CD4-positive, alpha-beta T cell treated with Interleukin-10 for 1 hour (primary cell): ENCODE data around the gene ERCC5.

Experiments used
- DNase-seq: peaks from one replicate; pipeline ENCODE4 v3.0.0-alpha.2; 2020

ERCC5 gene

GRCh38 chr13:102845630-102846260, at the start of gene ERCC5:
Gene ERCC5 (plus strand): TSS chr13:102846032. CDS start chr13:102846267, 235 bp downstream.
- peak; percentile 97 for DNase-seq

DNA sequence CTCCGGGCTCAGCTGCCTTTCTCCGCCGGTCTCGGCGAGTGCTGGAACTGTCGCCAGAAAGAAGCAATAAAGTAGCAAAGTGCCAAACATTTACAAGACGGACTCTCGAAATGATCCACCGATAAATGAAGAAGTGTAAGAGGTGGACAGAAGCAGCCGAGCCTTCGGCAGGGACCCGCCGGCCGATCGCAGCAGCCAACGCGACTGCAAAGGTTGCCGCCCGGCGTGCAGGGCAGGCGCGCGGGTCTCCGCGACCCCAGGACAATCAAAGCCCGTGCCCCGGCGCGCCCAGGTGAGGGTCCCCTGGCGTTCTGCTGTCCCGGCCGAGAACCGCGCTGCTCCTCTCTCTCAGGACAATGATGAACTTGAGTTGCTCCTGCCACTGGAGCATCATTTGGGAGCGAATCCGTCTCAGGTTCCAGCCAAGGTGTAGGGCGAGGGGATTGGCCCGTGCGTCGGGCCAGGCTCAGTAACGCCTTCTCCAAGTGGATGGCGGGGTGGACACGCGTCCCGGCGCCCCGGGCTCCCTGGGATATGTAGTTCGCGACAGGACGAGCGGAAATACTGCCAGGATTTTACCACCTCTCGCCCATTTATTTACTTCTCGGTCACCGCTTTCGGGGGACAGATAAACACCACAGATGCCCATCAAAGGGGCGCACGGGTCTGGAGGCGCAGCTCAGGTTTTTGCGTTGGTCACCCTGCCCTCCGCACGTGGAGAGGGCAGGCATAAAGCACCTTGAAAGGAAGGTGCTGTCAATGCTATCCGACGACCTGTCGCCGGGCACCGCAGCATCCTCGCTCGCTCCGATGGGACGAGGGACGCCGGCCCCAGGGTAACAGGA, 47.0 kb upstream of the ERCC5 start, which contains the start of the genes BIVM and POGLUT2:
TSS of gene BIVM (plus strand) at position 539 of the 845 bp plus-strand sequence. CDS start 8,149 bp downstream, outside the sequence.
TSS of gene POGLUT2 (minus strand) at position 396 of the 845 bp plus-strand sequence. CDS start at position 90, 306 bp downstream.
- peak; percentile 79 for DNase-seq

DNA sequence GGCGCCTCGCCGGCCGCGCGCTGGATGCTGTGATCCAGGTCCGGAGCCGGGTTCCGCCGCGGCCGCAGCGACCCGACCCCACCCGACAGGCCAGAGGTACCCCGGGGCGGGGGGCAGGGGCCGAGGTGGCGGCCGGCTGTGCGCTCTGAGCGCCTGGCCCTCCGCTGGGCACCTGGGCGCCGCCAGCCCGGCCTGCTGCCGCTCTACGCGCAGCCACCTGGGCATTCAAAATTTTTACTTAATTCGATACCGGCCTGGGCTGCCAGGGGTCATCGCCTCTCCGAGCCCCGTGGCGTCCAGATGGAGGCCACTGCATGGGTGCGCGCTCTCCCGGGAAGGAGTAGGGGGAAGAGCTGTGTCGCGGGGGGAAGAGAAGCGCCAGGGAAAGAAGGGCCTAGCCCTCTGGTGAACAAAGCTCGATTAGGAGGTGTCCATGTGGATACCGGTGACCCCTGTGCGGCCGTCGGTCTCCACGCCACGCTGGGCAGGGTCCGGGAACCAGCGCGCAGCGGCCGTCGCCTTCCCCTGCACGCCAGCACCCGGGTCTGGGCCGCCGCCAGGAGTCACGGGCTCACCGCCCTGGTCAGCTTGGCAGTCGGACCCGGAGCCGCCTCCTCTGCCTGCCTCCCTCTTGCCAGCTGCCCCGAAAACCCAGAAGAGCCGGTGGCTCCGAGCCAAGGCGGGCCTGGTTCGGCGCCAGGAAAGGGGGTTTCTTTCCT, 46.2 kb upstream of the ERCC5 start:
- DNase-seq = no peak

GRCh38 chr13:102800145-102801041, 45.4 kb upstream of the ERCC5 start:
- peak; percentile 87 for DNase-seq

DNA sequence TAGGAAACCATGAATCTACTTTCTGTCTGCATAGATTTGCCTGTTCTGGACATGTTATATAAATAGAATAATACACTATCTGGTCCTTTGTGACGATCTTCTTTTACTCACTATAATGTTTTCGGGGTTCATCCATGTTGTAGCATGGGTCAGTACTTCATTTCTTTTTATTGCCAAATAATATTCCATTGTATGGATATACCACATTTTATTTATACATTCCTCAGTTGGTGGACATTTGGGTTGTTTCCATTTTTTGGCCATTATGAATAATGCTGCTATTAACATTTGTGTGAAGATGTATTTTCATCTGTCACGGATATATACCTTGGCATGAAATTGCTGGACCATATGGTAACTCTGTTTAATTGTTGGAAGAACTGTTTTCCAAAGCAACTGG, 40.2 kb upstream of the ERCC5 start:
- no peak for DNase-seq

DNA sequence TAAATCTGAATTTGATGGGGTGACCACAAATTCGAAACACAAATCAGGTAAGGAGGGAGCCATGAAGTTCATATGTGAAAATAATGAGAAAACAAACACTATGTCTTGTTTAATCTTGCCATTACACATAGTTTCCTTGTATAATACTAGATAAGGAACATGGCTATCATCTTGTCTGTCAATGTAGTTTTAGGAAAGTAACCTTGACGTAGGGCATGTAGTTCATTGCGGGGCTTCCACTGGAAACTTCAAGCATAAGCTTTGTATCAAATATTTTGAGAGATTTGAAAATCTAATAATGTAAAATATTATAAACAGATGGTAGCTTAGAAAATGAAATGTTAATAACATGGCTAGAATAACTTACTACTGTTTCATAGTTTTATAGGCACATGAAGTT, 38.1 kb upstream of the ERCC5 start:
- no peak for DNase-seq

DNA sequence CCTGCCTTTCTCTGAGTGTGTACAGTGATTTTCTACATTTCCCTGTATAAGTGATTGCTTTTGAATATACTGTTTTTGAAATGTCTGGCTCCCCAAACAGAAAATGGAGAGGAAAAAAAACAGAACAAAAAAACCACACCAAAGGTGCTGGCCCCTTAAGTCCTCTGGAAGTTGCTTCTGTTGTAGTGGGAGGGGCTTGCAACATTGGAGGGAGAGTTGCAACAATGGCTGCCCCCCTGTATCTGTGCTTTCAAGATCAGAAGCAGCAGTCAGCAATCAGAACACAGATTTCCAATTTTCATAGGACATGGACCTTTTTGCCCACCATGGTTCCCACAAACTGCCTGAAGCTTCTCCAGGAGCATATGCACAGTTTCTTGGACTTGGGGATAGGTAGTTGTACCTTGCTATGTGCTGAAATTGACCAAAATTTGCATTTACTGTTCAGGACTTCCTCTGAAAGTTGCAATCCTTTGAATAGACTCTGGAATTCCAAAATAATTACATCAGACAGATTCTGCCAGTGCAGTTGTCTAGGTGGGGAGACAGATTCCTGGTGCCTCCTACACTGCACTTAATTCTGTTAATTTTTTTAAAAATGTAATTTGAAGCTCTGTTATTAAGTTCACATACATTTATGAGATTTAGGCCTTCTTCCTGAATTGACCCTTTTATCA, 33.1 kb upstream of the ERCC5 start:
- no peak for DNase-seq

- no peak for DNase-seq
Observed at GRCh38 chr13:102814025-102814607, 31.7 kb upstream of the ERCC5 start.

DNA sequence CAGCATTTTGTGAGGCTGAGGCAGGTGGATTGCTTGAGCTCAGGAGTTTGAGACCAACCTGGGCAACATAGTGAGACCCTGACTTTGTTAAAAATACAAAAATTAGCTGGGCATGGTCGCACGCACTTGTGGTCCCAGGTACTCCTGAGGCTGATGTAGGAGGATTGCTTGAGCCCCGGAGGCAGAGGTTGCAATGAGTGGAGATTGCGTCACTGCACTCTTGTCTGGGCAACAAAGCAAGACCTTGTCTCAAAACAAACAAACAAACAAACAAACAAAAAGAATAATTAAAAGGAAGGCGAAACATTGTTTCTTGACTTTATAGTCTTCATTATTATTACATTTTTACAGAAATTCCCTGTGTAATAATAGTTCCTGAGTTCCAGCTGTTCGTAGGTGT, 31.0 kb upstream of the ERCC5 start:
- DNase-seq = no peak

DNA sequence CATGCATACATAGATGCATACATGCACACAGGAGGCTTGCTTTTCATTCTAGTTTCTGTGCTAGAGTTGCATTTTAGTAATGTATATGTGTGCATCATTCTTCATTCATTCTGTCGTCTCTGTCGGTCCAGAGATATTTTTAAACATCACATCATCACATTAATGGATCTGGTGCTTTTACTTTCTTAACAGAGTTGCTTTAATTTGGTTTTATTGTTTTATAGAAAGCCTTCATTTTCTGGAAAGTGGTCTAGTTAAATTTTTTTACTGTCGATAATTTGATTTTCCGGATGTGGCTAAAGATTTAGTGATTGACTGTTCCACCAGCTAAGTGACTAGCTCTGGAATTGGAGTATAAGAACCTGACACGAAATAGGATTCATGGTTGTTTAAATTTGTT, 30.0 kb upstream of the ERCC5 start:
- DNase-seq = no peak

DNA sequence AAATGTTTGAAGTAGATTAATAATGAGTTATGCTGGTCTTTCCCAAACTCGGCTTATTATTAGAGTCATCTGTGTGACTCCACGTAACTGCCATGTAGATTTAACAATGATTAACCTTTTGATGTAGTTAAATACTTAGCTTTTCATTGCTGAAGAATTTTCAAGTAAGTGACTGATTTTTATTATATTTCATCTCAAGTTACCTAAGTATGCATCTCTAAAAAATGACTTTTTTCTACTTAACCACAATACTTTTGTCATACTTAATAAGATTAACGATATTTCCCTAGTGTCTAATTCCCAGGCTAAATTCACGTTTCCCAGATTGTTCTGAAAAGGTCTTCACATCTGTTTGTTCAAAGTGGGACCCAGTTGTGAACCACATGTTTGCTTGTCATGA, 29.1 kb upstream of the ERCC5 start:
- no peak for DNase-seq

GRCh38 chr13:102817241-102817640, 28.6 kb upstream of the ERCC5 start:
- no peak for DNase-seq

GRCh38 chr13:102817907-102818306, 27.9 kb upstream of the ERCC5 start:
- no peak for DNase-seq

DNA sequence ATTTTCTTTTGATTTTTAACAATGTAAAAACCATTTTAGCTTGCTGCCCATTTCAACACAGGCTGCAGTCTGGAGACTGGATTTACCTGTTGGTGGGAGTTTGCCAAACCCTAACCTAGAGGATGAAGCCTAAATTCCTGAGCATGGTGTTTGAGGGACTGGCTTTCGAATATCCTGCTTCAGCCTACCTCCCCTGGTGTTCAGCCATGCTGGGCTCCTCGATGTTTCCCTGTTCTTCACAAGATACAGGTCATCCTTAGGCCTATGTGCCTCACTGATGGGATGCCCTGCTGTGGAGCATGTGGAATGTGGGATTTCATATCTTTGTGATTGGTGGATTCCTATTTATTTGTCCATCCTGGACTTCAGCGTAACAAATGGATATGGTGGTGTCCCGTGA, 20.4 kb upstream of the ERCC5 start:
- no peak for DNase-seq

GRCh38 chr13:102825921-102826706, 19.7 kb upstream of the ERCC5 start:
- no peak for DNase-seq

DNA sequence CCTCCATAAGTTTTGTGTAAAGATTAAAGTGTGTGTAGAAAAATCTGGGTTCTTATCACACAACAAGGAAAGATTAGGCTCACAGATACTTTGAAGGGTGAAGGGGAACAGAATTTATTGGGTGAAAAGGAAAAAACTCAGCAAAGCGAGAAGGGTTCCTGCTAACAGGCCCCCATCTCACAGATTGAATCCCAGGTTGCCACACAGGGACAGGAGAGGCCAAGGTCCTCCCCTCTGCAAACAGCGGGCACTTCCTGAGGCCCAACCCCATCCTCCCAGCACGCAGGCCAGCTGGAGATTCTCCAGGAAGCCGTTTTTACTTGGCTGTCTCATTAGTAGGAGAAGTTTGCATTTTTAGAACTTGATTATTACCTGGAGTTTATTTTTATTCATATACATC, 15.2 kb upstream of the ERCC5 start:
- no peak for DNase-seq

DNA sequence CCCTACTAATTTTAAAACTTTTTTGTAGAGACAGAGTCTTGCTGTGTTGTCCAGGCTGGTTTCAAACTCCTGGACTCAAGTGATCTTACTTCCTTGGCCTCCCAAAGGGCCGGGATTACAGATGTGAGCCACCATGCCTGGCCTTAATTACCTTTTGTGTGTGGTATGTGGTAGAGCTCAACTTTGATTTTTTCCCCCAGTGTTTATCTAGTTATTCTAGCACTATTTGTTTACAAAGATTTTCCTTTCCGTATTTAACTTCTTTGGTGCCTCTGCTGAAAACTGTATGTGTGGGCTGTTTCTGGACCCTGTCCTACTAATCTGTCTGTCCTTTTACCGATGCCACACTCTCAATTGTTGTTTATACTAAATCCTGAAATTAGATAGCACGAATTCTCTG, 9.4 kb upstream of the ERCC5 start:
- no peak for DNase-seq

- DNase-seq = no peak
Observed at GRCh38 chr13:102838273-102838672, 7.6 kb upstream of the ERCC5 start.

- no peak for DNase-seq
Observed at GRCh38 chr13:102838982-102839381, 6.8 kb upstream of the ERCC5 start.

DNA sequence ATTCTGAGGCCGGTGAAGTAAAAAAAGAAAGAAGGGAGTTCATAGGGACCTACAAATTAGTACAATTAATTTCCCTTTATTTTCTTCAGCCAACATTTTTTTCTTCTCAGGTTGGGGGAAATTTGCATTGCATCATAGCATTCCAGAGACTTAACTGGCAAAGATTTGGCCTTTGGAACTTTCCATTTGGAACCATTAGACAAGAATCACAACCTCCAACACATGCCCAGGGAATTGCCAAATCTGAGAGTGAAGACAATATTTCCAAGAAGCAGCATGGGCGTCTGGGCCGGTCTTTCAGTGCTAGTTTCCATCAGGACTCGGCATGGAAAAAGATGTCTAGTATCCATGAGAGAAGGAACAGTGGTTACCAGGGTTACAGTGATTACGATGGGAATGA, 6.4 kb upstream of the ERCC5 start:
- DNase-seq = no peak

GRCh38 chr13:102845289-102845629, 573 bp upstream of the ERCC5 start:
- no peak for DNase-seq
